GM18517 (cell line): ENCODE data around the gene AKAP9.
A peak's percentile ranks its signal among the peaks of the same experiment; 100 is the strongest.
"Not testable (repeated sequence)": the region's sequence is repeated elsewhere in the genome, so short reads cannot be mapped to it uniquely, and the experiment has no call there.

ENCODE experiments used
- ATAC-seq: cut with Tn5 transposase; IDR thresholded peaks from one replicate; pipeline ENCODE4 v1.9.1; 2021; ENCODE audit warnings: mild to moderate bottlenecking, moderate library complexity; ENCODE audit not compliant: unreplicated experiment

Gene AKAP9

GRCh38 chr7:91940572-91941341 lies at the start of gene AKAP9:
TSS of gene AKAP9 (plus strand) at chr7:91940862. CDS start at chr7:91941100, 238 bp downstream.
- peak; percentile 83 for ATAC-seq

- no peak for ATAC-seq
These were observed 48.5 kb upstream of the AKAP9 start for GRCh38 chr7:91892099-91892705.

- ATAC-seq, result no peak
These were observed 47.8 kb upstream of the AKAP9 start for GRCh38 chr7:91892821-91893340.

- ATAC-seq, result not testable (repeated sequence)
These were observed 47.0 kb upstream of the AKAP9 start for GRCh38 chr7:91893699-91894098.

- no peak for ATAC-seq
These were observed 45.7 kb upstream of the AKAP9 start for GRCh38 chr7:91894781-91895480.

- no peak for ATAC-seq
These were observed 42.2 kb upstream of the AKAP9 start for GRCh38 chr7:91898240-91898992.

- no peak for ATAC-seq
These were observed 41.1 kb upstream of the AKAP9 start for GRCh38 chr7:91899563-91899962.

GRCh38 chr7:91910171-91910570 lies 30.5 kb upstream of the AKAP9 start:
- no peak for ATAC-seq

- no peak for ATAC-seq
These were observed 29.5 kb upstream of the AKAP9 start for GRCh38 chr7:91911121-91911520.

- ATAC-seq, result no peak
These were observed 28.2 kb upstream of the AKAP9 start for GRCh38 chr7:91912494-91912893.

GRCh38 chr7:91913612-91914011 lies 27.1 kb upstream of the AKAP9 start:
- ATAC-seq, result no peak

GRCh38 chr7:91915401-91916050 lies 25.1 kb upstream of the AKAP9 start:
- ATAC-seq, result no peak

- ATAC-seq, result no peak
These were observed 24.6 kb upstream of the AKAP9 start for GRCh38 chr7:91916051-91916440.

- ATAC-seq, result no peak
These were observed 22.3 kb upstream of the AKAP9 start for GRCh38 chr7:91918356-91918755.

- ATAC-seq, result no peak
These were observed 17.8 kb upstream of the AKAP9 start for GRCh38 chr7:91922857-91923256.

- ATAC-seq, result no peak
These were observed 12.8 kb upstream of the AKAP9 start for GRCh38 chr7:91927912-91928311.

GRCh38 chr7:91929463-91929862 lies 11.2 kb upstream of the AKAP9 start:
- ATAC-seq, result peak; percentile 71

GRCh38 chr7:91940171-91940570 lies 491 bp upstream of the AKAP9 start:
- ATAC-seq, result peak; percentile 13

- peak; percentile 41 for ATAC-seq
These were observed 788 bp downstream of the AKAP9 start for GRCh38 chr7:91941450-91941849.

GRCh38 chr7:91942312-91942711 lies 1.6 kb downstream of the AKAP9 start:
- no peak for ATAC-seq
